Right atrium auricular region (tissue), 2 donors: ENCODE results near the gene CD2. TPM values are rescaled to one million over a fixed set of nuclear protein-coding genes. Genes with fewer than 3 reads are reported as not detected.

Experiments used
- DNase-seq: peaks from one replicate; pipeline ENCODE4 v3.0.0-alpha.2; 2019; ENCODE audit warnings: low spot score
- H3K27ac ChIP-seq, 2 donors: fragments of 200-600 bp; sonication (generic); 1 replicate in 1 of 2; 2 replicates in 1 of 2; pipeline ENCODE4 v1.5.1; 2016 to 2019
- H3K27me3 ChIP-seq, 2 donors: fragments of 200-600 bp; sonication (generic); one replicate each; pipeline versions ENCODE4 v1.5.1 to v1.6.0; 2017 to 2019
- H3K36me3 ChIP-seq: fragments of 200-600 bp; sonication (generic); one replicate; pipeline ENCODE4 v1.5.1; 2016
- H3K4me1 ChIP-seq, 2 donors: fragments of 200-600 bp; sonication (generic); one replicate each; pipeline versions ENCODE4 v1.5.1 to v1.6.0; 2017 to 2019
- H3K4me3 ChIP-seq, 2 donors: fragments of 200-600 bp; sonication (generic); 1 replicate in 1 of 2; 2 replicates in 1 of 2; pipeline ENCODE4 v1.5.1; 2017 to 2019; ENCODE audit warnings: mild to moderate bottlenecking in 1 of 2, moderate library complexity in 1 of 2
- H3K9me3 ChIP-seq, 2 donors: fragments of 200-600 bp; sonication (generic); one replicate each; pipeline ENCODE4 v1.5.1; 2019
- CTCF ChIP-seq, 2 donors: fragments of 200-600 bp; sonication (generic); IDR thresholded peaks; one replicate each; pipeline ENCODE4 v1.5.1; 2019; ENCODE audit warnings: antibody characterized with exemption in 2 of 2
- total RNA-seq, 2 donors: library from RNA; depleted of rRNA; stranded (reverse); fragments of >200 nt; gene quantifications; one replicate each; pipeline ENCODE4 v1.1.0, GENCODE V29; 2016

Gene CD2
- 1 to 10 TPM in 1 of 2 donors, under 1 TPM in 1; 0.26 to 1.6 TPM for total RNA-seq

GRCh38 chr1:116754198-116754977, at the start of gene CD2:
CD2 (plus strand) TSS chr1:116754430; CDS start chr1:116754493, 63 bp downstream.
- Histone ChIP-seq H3K4me3 (no peak within 1 kb of the TSS), H3K4me1 (no peaks in the 10 kb centered on the region), H3K27ac (no peak within 1 kb of the TSS), H3K27me3 (no peaks in the 10 kb centered on the region), H3K36me3 (no peaks in the 10 kb centered on the region), H3K9me3 (no peaks in the 10 kb centered on the region)
- DNase-seq = no peak
- no peak for TF ChIP-seq CTCF (IDR thresholded peaks at IDR 0.05)

GRCh38 chr1:116706123-116706522, 48.1 kb upstream of the CD2 start:
- Histone ChIP-seq H3K36me3 (no peaks in the 10 kb centered on the region), H3K9me3 (no peaks in the 10 kb centered on the region), H3K4me3 (no peak overlapping the region), H3K27me3 (no peaks in the 10 kb centered on the region), H3K27ac (no peak overlapping the region), H3K4me1 (no peaks in the 10 kb centered on the region)
- TF ChIP-seq CTCF (IDR thresholded peaks at IDR 0.05) = no peak
- DNase-seq = no peak

- TF ChIP-seq CTCF (IDR thresholded peaks at IDR 0.05) = no peak
- Histone ChIP-seq H3K9me3 (no peaks in the 10 kb centered on the region), H3K4me1 (no peaks in the 10 kb centered on the region), H3K36me3 (no peaks in the 10 kb centered on the region), H3K27ac (no peak overlapping the region), H3K4me3 (no peak overlapping the region), H3K27me3 (no peaks in the 10 kb centered on the region)
- no peak for DNase-seq
These were observed 47.4 kb upstream of the CD2 start for GRCh38 chr1:116706841-116707240.

GRCh38 chr1:116708255-116708900, 45.9 kb upstream of the CD2 start:
- no peaks in the 10 kb centered on the region for H3K36me3 ChIP-seq
- no peaks in the 10 kb centered on the region for H3K4me1 ChIP-seq
- no peaks in the 10 kb centered on the region for H3K27me3 ChIP-seq
- no peak for TF ChIP-seq CTCF (IDR thresholded peaks at IDR 0.05)
- H3K27ac ChIP-seq = no peak overlapping the region
- DNase-seq = no peak
- no peaks in the 10 kb centered on the region for H3K9me3 ChIP-seq
- H3K4me3 ChIP-seq = no peak overlapping the region

- H3K27me3 ChIP-seq = no peaks in the 10 kb centered on the region
- no peak overlapping the region for H3K27ac ChIP-seq
- H3K36me3 ChIP-seq = no peaks in the 10 kb centered on the region
- no peak overlapping the region for H3K4me3 ChIP-seq
- no peak for DNase-seq
- no peak for TF ChIP-seq CTCF (IDR thresholded peaks at IDR 0.05)
- no peaks in the 10 kb centered on the region for H3K9me3 ChIP-seq
- H3K4me1 ChIP-seq = no peaks in the 10 kb centered on the region
These were observed 44.5 kb upstream of the CD2 start for GRCh38 chr1:116709666-116710167.
